ENCODE measurements around the gene SNN.

The SNN gene

GRCh38 chr16:11635113-11635652 is 33.1 kb upstream of the SNN start:
- in situ Hi-C loops (cut with MboI; ENCODE audit: low sequenced_read_pairs): no loop called here

DNA sequence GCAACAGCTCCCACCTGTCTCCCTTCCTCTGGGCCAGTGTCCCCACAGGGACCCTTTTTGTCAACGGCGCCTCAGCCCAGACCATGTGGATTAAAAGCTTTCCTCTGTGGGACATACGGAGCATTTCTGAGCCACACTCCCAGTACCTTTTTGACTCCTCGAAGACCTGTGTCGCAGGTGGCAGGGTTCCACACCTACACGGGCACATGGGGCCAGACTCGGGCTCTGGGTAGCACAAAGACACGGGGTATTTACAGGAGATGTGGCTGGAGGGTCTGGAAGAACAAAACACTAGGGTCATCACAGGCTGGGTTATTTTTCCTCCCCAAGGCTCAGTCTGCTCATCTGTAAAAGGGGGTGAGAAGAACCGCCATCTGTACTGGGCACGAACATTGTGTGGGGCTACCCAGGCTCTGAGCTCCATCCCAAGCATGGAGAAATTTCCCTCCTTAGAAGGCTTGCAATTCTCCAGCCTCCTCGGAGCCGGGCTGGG is 32.5 kb upstream of the SNN start:
- in situ Hi-C loops (cut with MboI; ENCODE audit: low sequenced_read_pairs): no loop called here

DNA sequence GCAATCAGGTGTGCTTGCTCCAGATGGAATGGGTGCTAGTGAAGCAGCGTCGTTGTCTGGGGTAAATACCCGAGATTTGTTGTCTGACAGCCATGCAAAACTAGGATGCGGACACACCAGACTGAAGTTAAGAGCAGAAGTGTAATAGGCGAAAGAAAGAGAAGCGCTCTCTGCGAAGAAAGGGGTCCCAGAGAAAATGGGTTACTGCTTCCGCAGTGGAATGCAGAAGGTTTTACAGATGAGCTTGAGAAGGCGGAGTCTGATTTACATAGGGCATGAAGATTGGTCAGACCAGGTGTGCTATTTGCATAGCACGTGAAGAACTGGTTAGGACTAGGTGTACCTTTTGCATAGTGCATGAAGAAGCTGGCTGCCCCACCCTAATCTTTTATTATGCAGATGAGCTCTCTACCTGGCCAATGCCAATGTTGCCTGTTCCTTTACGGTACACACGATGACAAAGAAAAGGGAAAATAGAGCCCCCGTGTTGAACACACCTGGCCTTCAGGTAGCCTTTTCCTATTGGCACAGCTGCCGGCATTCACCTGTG is 32.0 kb upstream of the SNN start:
- in situ Hi-C loops (cut with MboI; ENCODE audit: low sequenced_read_pairs): no loop called here

- in situ Hi-C loops (cut with MboI; ENCODE audit: low sequenced_read_pairs): no loop called here
Observed at GRCh38 chr16:11637320-11637719, 30.9 kb upstream of the SNN start.

- in situ Hi-C loops (cut with MboI; ENCODE audit: low sequenced_read_pairs): no loop called here
Observed at GRCh38 chr16:11638140-11638539, 30.1 kb upstream of the SNN start.

DNA sequence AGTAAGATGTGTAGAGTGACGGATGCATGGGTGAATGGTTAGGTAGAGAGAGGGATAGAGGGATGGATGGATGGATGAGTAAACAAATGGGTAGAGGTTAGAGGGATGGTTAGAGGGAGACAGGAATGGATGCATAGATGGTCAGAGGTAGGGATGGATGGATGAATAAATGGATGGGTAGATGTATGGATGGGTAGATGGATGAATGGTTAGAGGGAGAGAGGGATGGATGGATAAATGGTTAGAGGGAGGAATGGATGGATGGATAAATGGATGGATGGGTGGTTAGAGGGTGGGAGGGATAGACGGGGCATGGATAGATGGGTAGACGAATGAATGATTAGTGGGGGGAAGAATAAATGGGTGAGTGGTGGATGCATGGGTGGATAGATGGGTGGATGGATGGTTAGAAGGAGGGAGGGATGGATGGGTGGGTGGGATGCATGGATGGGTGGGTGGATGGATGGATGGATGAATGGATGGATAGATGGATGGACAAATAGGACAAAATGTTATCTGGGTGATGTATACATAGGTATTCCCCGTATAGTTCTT is 29.2 kb upstream of the SNN start:
- in situ Hi-C loops (cut with MboI; ENCODE audit: low sequenced_read_pairs): no loop called here

DNA sequence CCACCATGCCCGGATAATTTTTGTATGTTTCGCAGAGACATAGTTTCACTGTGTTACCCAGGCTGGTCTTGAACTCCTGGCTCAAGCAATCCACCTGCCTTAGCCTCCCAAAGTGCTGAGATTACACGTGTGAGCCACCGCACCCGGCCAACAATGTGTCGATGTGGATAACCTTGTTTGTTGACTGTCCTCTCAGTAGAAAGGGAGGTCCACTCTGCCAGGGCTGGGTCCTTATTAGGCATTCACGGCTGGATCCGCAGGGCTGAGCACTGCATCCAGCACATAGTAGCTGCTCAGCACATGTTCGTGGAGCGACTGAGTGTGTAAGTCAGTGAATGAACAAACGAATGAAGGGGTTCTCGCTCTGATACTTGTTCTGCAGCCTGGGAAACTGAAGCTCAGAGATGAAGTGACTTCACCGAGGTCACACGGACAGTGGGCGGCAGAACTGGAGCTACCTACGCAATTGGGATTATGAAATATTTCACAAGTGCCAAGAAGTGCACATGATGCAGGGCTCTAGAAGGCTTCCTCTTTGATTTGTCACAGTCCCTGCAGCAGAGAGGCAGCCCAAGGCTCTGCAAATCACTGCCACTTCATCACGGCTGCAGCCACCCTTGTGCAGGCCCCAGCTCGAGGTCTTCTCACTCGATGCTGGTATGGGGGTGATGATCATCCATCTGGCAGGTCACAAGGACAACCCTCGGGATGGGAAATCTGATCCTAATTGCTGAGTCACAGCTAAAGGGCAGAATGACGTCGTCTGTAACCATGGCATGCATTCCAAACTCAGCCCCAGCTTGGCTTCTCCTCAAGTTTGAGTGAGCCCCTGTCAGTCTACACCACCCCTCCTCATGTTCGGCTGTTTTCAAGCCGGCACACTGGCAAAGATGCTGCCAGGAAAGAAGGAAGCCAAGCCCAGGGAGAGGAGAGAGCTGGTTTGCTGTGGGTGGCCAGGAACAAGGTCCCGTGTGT is 28.0 kb upstream of the SNN start:
- in situ Hi-C loops (cut with MboI; ENCODE audit: low sequenced_read_pairs): no loop called here

- in situ Hi-C loops (cut with MboI; ENCODE audit: low sequenced_read_pairs): no loop called here
Observed at GRCh38 chr16:11640987-11641817, 27.1 kb upstream of the SNN start.

DNA sequence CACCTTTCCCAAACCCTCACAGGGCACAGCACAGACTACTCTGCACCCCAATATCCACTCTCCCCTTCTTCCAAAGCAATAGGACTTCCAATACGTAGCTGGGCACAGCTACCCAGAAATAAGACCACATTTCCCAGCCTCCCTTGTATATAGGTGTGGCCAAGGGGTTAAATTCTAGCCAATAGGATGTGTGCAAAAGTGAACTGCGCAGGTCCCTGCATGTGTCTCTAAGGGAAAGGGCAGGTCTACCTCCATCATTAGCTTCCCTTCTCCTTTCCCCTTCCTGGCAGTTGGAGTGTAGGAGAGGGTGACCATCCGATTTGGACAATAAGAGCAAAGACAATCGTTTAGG is 25.5 kb upstream of the SNN start:
- in situ Hi-C loops (cut with MboI; ENCODE audit: low sequenced_read_pairs): no loop called here

- in situ Hi-C loops (cut with MboI; ENCODE audit: low sequenced_read_pairs): no loop called here
Observed at GRCh38 chr16:11649276-11649675, 19.0 kb upstream of the SNN start.

GRCh38 chr16:11650641-11651591 is 17.3 kb upstream of the SNN start:
- in situ Hi-C loops (cut with MboI; ENCODE audit: low sequenced_read_pairs): no loop called here

GRCh38 chr16:11651796-11652195 is 16.5 kb upstream of the SNN start:
- in situ Hi-C loops (cut with MboI; ENCODE audit: low sequenced_read_pairs): no loop called here

GRCh38 chr16:11655655-11656054 is 12.6 kb upstream of the SNN start:
- in situ Hi-C loops (cut with MboI; ENCODE audit: low sequenced_read_pairs): no loop called here

DNA sequence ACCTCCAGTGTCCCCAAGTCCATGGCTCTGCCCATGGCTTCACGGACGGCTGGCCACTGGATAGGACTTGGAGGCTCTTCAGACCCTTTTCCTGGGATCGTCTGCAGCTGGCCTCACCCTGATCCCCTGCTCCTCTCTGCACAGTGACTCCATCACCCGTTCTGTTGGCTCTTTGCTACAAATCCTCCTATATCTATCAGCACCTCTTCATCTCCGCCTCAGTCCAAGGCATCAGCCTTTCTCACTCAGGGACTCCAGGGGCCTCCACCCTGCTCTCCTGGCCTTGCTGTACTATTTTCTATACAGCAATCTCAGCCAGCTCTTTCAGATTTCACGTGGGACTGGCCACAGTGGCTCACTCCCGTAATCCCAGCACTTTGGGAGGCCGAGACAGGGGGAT is 10.7 kb upstream of the SNN start:
- in situ Hi-C loops (cut with MboI; ENCODE audit: low sequenced_read_pairs): no loop called here

GRCh38 chr16:11658896-11659708 is 9.2 kb upstream of the SNN start:
- in situ Hi-C loops (cut with MboI; ENCODE audit: low sequenced_read_pairs): no loop called here

GRCh38 chr16:11660565-11660964 is 7.7 kb upstream of the SNN start:
- in situ Hi-C loops (cut with MboI; ENCODE audit: low sequenced_read_pairs): no loop called here

GRCh38 chr16:11662582-11662981 is 5.7 kb upstream of the SNN start:
- in situ Hi-C loops (cut with MboI; ENCODE audit: low sequenced_read_pairs): no loop called here

DNA sequence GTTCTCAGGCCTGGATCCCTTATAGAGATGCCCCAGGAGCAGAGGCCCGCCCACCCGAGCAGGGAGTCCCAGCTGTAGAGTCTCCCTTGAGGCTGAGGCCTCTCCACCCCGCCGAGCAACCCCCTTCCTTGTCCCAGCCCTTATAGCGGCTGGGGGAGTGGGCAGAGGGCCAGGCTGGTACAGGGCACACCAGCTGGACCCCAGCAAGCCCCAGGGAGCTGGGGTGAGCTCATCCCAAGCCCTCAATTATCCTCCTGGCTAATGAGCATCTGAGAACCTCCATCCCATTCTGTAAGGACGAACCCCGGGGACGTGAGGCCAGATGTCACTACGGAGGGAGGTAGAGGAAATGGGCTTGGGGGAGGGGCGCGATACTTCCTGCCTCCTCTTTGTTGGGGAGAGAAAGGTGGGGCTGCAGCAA is 3.2 kb upstream of the SNN start:
- in situ Hi-C loops (cut with MboI; ENCODE audit: low sequenced_read_pairs): no loop called here

All from HL-60/S4 treated with phorbol 12-myristate 13-acetate at 8.2 ng/mL for 4 days and 3 days (cell line).